HG03565 (cell line): ENCODE measurements around the gene SERPINE2.
A peak's percentile ranks its signal among the peaks of the same experiment; 100 is the strongest.
"Not testable (repeated sequence)": the region's sequence is repeated elsewhere in the genome, so short reads cannot be mapped to it uniquely, and the experiment has no call there.

Source experiments
- ATAC-seq: cut with Tn5 transposase; IDR thresholded peaks from one replicate; pipeline ENCODE4 v1.9.1; 2021; ENCODE audit warnings: mild to moderate bottlenecking, moderate library complexity; ENCODE audit not compliant: unreplicated experiment

The SERPINE2 gene

GRCh38 chr2:224017957-224018356 is 21.1 kb downstream of the SERPINE2 start:
- no peak for ATAC-seq

DNA sequence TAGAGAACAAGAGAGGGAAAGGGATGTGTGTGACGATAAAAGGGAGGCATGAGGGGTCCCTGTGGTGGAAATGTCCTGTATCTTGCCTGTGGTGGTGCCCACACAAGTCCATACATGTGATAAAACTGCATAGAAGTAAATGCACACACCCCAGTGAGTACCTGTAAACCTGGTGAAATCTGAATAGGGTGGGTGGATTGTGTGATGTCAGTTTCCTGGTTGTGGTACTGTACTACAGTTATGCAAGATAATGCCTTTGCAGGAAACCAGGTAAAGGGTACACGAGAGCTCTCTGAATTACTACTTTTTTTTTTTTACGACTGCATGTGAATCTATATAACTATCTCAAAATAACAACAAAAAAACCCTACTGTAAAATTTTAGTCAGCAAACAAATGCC is 22.1 kb downstream of the SERPINE2 start:
- ATAC-seq: no peak

DNA sequence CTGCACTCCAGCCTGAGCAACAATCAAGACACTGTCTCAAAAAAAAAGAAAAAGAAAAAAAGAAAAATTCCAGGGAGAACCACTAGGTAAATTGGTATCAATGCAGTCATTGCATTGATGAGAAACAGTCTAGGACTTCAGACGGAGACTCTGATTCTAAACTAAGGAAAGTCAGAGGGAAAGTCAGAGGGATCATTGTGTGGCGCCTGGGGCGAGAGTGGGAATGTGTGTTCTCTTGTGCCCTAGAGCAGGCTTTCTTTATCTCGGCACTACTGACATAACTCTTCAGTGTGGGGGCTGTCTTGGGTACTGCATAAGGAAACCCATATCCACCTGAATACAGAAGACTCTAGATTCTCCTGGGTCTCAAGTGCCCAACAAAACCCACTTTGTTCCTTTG is 24.8 kb downstream of the SERPINE2 start:
- ATAC-seq: no peak

- no peak for ATAC-seq
Measured at GRCh38 chr2:224011837-224012236, 27.2 kb downstream of the SERPINE2 start.

GRCh38 chr2:224009605-224010315 is 29.3 kb downstream of the SERPINE2 start:
- ATAC-seq: no peak

DNA sequence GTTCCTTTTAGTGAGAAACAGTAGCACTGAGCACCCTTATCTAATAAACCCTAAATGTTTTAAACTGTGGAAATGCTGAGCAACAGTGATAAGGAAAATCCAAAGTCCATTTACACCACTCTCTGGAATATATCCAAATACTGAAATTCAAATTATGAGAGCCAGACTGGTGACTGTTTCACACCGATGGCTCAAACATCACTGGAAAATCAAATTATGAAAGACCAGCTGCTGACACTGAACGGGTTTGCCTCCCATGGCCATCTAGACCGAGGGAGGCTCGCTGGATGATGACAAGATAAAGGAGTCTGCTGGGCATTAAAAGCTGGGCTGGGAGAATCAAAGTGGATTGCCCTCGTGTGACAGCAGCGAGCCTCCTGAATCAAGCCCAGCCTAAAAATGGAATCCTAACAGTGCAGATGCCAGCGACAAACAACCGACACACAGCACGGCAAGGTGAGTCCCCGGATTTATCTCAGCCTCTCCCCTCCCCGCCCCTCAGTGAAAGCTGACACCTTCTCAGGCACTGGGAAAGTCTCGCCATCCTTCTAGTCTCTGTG is 30.3 kb downstream of the SERPINE2 start:
- ATAC-seq: no peak

GRCh38 chr2:224004105-224004695 is 34.9 kb downstream of the SERPINE2 start:
- ATAC-seq: no peak

- ATAC-seq: not testable (repeated sequence)
Measured at GRCh38 chr2:224000662-224001061, 38.4 kb downstream of the SERPINE2 start.

GRCh38 chr2:223999862-224000261 is 39.2 kb downstream of the SERPINE2 start:
- no peak for ATAC-seq

DNA sequence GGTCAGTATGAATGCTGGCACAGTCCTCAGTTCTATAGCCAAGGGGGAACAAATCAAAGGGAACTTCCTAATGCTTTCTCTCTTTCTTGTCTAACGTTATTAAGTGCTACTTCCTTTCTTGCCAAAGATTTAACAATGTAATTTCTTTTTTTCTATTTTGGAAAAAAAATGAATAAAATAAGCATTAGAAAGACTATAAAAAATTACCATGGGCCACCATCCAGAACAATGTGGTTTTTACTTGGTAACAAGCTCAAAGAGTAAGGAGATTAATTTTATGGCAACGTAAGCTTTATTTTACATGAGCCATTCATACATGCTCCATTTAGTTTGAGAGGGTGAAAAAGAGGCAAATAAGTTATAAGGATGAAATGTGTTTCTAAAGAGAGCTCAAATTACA is 40.1 kb downstream of the SERPINE2 start:
- ATAC-seq: no peak

- no peak for ATAC-seq
Measured at GRCh38 chr2:223997938-223998337, 41.1 kb downstream of the SERPINE2 start.

DNA sequence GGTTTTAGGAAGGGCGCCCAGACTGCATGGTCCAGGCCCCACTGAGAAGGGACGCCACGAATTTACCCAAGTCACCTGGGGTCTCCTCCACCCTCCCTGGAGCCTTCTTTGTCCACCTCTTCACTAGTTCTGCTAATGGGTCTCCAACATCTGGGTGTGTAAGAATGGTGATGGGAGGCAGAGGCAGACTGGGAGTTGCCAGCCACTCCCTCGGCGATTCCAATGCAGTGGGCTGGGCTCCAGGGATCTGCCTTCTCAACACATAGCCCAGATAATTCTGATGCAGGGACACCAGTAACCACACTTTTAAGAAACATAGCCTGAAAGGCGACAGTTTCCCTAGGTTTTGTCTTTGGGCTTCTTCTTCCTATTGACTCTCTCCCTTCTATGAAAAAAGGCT is 42.7 kb downstream of the SERPINE2 start:
- ATAC-seq: no peak

GRCh38 chr2:223995569-223995968 is 43.5 kb downstream of the SERPINE2 start:
- no peak for ATAC-seq

DNA sequence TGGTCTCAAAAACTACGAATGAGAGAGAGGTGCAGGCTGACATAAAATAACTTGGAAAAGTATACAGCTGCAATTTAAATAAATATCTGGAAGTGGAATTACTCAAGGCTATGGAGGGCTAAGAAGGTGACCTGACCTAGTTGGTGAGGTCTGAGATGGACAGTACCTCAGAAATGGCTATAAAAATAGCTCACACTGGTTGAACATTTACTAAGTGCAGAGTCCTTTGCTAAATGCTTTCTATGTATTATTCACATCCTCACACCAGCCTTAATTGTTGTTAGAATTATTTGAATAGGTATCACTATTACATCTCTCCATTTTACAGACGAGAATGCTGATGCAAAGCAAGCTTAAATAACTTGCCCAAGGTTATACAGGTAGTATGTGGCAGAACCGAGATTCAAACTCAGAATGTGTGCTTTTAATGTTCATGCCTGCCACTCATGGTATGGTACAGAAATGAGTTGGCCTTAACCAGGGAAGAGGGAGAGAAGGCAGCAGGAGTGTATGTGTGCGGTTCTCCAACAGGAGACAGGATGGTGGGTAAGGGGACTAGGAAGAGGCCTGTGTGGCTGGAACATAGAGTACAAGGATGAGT is 44.4 kb downstream of the SERPINE2 start:
- no peak for ATAC-seq

- peak; percentile 83 for ATAC-seq
Measured at GRCh38 chr2:223993634-223994232, 45.4 kb downstream of the SERPINE2 start.

DNA sequence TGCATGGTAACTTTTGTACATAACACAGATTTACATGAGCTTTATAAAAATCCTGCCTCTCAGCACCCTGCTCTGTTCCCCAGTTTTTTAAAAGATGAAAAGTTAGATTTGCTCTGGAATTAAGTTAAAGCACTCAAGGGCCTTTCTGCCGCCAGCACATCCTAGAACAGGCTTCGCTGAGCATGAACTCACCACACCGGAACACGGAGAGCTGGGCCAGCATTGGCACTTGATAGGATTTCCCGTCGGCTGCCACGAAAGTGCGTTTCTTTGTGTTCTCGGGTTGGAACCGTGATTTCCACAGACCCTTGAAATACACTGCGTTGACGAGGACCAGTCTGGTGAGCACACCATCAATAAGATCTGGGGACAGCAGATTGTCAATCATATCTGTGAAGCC is 47.5 kb downstream of the SERPINE2 start:
- ATAC-seq: no peak

GRCh38 chr2:223989856-223990232 is 49.2 kb downstream of the SERPINE2 start:
- ATAC-seq: no peak

- no peak for ATAC-seq
Measured at GRCh38 chr2:223989206-223989855, 49.8 kb downstream of the SERPINE2 start.

DNA sequence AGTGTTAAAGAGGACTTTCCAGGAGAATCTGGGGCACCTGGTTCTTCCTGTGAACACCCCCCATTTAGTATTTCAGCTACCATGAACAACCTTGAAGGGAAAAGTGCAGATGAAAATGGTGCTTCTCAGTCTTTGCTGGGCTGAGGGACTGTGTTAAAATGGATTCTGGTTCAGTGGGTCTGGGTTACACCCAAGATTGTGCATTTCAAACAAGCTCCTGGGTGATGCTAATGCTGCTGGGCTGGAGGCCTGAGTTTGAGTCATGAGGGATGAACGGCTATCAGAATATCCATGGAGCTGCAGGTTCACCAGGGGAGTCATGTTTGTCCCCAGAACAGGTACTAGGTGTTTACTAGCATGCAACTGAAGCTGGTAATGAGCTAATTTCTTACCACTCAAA is 57.8 kb downstream of the SERPINE2 start:
- ATAC-seq: no peak

DNA sequence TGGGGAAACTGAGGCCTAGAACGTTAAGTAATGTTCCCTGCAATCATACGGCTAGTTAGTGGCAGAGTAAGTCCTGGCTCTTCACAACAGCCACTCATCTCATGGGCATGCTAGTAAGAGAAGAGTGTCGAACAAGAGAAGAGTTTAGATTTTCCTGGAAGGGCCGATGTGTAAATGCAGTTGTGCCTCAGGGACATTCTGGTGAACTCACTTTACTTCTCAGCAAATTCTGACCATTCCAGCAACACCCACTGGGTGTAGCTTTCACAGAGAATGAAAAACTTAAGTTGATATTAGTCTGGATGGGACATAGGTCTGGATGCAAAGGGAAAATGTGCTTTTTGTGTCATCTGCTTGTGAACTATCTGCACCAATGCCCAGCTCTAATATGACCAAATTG is 58.3 kb downstream of the SERPINE2 start:
- ATAC-seq: no peak

GRCh38 chr2:223980397-223980735 is 58.7 kb downstream of the SERPINE2 start:
- no peak for ATAC-seq
